GM18868 (cell line): Measurements from ENCODE around the gene OAS2.

Source experiments
- ATAC-seq: cut with Tn5 transposase; IDR thresholded peaks from one replicate; pipeline ENCODE4 v1.9.1; 2021; ENCODE audit warnings: mild to moderate bottlenecking, moderate library complexity; ENCODE audit not compliant: unreplicated experiment

OAS2 gene

DNA sequence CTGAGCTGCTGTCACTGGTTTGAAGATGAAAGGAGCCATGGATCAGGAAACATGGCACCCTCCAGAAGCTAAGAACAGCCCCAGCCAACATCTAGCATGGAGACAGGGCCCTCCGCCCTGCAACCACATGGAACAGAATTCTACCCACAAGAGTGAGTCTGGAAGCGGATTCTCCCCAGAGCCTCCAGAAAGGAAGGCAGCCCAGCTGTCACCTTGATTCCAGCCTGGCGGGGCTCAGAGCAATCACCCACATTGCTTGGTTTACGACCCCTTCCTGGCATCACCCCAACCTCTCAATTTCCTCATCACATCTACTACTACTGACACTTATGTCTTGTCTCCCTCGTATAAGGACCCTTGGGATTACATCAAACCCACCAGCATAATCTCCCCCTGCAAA is 38.5 kb downstream of the OAS2 start:
- ATAC-seq = no peak

DNA sequence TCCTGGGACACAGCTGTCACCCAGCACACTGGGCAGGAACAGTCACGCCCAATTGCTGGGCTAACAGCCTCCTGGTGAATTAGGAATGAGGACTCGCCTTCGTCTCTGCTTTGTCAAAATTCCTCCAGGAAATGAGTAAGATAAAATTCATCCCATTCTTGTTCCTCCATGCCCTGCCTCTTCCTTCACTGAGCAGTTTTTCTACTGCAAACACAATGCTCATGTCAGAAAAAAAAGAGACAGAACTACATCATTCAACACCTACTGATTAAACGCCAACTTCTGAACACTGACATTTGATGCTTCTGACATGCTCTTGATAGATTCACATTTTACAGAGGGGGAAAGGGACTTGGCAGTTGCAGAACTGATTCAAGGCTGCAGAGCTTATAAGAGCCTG is 40.7 kb downstream of the OAS2 start:
- ATAC-seq = no peak

DNA sequence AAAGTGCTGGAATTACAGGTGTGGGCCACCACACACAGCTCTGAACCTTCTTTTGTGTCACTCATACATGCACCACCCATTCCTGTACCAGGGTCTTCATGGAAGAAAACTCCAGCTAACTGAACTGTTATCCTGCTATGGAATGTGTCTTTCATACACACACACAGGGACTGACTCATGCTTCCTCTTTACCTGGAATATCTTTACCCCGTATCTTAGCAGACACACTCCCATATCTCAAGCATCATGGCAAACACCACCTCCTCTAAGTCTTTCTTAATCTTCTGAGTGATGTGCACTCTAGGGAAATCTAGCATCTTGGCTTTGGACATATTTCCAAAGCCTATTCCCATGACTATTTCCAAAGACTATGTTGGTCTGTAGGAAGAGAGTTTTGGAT is 43.2 kb downstream of the OAS2 start:
- no peak for ATAC-seq

DNA sequence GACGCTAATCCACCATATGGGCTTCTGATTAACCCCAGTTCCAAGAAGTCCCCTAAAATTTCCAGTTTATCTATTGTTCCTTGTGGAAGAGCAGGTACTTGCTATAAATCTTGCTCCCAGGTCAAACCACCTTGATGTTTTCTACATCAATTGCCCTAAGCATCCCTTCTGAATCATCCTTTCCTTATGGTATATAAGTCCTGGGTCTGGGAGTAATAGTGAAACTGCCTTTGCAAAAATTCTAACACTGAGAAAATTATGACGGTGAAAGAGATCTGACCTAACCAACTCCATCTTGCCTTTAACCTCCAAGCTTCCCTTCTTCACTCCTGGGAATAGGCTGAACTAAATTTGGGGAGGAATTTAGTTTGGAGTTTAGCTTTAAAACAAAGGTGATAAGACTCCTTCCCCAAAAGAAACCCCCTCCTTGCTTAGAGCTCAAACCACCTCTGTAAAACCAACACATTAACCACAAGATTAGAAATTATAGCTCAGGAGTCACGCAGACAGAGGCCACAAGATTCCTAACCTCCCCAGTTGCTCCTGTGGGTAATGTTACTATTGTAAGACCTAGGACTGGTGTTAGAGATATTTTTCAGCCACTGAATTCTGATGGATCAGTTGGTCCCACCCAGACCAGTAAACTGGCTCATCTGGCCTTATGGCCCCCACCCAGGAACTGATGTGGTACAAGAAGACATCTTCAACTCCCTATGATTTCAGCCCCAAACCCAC is 44.4 kb downstream of the OAS2 start:
- ATAC-seq = no peak

DNA sequence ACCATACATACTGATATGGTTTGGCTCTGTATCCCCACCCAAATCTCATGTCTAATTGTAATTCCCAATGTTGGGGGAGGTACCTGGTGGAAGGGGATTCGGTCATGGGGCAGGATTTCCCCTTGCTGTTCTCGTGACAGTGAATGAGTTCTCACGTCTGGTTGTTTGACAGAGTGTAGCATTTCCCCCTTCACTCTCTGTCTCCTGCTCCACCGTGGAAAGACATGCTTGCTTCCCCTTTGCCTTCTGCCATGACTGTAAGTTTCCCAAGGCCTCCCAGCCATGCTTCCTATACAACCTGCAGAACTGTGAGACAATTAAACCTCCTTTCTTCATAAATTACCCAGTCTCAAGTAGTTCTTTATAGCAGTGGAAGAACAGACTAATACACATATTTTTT is 49.4 kb downstream of the OAS2 start:
- ATAC-seq = no peak

DNA sequence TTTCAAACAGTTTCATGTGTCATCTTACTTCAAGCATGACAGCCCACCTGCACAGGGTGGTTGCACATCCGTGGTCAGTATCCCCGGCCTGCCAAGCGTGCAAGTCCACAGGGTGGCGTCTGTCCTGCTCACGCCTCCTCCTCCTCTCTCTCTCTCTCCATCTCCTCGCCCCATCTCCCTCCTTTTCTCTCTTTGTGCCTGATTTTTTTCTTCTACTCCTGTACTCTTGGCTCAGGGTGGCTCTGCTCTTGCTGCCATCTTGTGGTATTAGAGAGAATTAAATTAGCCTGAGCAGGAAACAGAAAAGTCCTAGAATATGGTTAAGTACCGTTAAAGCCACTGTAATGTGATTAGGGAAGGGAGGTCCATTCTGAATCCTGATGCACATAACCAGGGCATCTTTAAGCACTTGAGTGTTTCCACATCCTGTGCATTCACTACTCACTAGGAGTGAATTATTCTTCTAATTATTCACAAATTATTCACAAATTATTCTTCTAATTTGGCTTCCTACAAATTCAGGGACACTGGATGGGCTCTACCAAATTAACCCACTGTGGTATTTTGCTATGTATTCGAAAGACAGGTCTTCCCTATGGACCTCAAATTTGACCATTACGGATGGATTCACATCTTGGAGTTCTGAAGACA is 52.7 kb downstream of the OAS2 start:
- ATAC-seq = no peak

DNA sequence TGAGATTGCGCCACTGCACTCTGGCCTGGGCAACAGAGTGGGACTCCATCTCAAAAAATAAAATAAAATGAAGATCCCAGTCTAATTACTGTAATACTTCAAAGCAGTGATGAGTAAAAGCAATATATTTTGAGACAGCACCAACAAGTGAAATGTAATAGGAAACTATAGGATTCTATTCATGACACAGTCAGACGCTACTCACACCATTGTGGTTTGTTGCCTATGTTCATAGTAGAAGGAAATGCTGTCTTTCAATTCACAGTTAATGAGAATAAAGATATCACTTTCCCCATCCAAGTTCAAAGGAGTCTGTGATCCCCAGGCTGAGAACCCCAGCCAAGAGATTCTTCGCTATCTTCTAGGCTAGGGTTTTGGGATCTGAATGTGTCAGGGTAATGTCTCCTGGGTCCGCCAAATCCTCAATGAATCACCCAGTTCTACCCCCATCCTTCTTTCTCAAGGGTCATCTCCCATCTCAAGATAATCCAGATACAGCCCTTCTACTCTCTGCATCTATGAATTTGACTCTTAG is 61.7 kb downstream of the OAS2 start:
- ATAC-seq = no peak

DNA sequence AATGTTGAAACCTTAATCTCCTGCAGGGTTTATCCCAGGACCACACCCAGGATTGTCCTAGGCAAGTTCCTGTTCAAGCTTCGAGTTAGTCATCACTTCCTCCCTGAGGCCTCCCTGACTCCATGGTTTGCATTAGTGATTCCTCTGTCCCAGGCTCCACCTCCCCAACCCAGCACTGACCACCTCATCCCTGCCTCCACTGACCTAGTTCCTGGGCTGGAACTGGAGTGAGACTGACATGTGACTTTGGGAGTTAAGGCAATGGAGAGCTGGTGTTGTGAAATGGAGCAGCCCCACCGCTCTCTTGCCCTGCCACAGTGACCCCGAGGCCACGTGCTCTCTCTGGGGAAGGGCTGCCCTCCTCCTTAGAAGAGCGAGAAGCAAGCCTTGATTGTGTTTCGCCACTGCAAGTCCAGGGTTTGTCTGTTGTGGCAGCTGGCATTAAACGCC is 62.4 kb downstream of the OAS2 start:
- ATAC-seq = no peak

DNA sequence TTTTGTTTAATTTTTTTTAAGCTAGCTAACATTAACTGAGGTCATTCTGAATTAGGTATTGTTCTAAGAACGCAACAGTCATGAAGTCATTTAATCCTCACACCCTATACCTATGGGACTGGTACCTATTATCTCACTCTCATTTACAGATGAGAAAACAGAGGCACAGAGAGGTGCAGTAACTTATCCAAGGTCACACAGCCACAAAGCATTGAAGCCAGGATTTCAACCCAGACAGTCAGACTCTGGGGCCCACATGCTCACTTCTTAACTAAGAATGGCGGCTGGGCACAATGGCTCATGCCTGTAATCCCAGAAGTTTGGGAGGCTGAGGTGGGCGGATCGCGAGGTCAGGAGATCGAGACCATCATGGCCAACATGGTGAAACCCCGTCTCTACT is 63.2 kb downstream of the OAS2 start:
- ATAC-seq = no peak

DNA sequence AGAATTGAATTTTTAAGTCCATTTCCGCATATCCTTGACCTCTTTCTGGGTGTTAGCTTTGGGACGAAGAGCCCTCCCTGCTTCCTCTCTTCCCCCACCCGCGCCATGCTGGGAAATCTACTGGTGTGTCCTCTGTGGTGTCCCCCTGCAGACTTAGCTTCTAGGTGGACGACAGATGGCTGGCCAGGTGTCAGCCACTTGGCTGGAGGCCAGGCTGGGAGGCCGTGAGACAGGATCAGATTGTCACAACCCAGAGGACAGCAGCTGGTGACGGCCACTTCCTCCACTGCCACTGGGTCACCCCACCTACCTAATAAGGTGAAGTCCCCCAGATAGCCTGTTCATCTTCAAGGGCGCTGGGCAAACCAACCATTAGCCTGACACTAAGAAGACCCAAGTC is 64.9 kb downstream of the OAS2 start:
- ATAC-seq = no peak

DNA sequence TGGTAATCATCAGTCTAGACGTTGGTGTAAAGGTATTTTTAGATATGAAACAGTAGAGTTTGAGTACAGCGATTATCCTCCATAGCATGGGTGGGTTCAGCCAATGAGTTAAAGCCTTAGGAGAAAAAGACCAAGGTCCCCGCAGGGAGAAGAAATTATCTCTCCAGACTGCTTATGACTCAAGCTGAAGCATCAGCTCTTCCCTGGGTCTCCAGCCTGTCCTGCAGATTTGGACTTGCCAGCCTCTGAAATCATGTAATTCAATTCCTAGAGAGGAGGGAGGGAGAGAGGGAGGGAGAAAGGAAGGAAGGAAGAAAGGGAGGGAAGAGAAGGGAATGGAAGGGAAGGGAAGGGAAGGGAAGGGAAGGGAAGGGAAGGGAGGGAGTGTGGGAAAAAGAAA is 66.2 kb downstream of the OAS2 start:
- no peak for ATAC-seq

DNA sequence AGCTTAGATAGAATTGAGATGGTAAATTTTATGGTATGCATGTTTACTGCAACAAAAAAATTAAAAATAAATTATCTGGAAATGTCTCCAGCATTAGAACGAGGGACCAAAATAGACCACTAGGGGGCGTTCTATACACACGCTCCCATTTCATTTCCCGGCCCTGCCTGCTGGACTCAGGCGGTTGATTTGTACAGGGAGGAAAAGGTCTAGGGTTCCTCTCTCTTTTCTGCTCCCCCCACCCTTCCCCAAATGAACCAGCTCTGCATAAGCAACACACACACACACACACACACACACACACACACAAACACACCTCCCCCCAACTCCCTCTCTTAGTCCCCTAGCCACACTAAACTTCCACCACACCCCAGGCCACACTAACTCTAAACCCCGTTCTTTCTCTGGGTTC is 70.4 kb downstream of the OAS2 start:
- no peak for ATAC-seq

DNA sequence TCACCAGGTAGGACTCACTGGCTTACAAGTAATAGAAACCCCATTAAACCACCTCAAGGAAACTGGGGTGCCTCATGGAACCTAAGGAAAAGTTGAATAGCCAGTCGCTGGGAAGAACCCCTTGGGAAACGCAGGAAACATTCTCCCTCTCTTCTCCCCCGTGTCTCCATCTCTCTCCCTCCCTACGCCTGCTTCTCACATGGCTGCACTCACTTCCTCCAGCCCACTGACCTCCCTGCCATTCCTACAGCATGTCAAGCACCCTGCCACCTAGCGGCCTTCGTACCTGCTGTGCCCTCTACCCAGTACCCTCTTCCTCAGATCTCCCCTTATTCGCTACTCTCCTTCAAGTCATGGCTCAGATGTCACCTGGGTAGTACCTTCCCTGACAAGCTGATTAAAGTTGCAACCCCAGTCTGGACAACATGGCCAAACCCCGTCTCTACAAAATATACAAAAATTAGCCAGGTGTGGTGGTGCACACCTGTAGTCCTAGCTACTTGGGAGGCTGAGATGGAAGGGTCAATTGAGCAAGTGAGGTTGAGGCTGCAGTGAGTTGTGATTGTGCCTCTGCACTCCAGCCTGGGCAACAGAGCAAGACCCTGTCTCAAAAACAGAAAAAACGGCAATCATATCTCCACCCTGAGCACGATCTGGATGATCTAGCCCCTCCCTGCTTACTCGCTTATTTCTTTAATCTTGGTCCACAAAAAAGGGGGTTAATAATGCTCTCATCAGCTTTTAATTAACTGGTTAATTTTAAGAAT is 71.8 kb downstream of the OAS2 start:
- ATAC-seq = no peak

DNA sequence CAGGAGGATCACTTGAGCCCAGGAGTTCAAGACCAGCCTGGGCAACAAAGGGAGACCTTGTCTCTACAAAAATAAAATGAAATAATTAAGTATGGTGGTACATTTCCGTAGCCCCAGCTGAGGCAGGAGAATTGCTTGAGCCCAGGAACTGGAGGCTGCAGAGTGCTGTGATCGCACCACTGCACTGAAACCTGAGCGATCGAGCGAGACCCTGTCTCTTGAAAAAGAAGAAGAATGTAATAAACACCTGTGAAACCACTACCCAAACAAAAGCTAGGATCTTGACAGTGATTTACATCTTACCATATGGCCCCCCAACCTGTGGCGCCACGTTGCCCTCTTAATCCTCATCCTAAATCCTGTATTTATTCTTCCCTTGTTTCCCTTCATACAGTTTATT is 72.5 kb downstream of the OAS2 start:
- no peak for ATAC-seq

DNA sequence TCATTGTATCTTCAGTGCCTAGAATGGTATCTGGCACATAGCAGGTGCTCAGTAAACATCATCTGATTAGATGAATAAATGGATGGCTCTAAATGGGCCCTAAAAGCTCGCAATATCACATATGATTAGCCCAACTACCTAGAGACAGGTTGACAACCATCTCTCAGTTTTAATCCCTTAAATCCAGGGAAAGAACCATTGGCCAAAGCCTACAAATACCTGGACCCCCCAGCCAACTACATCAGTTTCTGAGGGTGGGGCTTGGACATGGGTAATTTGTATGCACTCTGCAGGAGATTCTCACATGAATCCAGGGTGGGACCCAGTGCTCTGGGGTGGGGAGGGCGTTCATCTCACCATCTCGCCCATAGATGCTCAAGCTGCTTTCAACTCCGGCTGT is 73.4 kb downstream of the OAS2 start:
- no peak for ATAC-seq

DNA sequence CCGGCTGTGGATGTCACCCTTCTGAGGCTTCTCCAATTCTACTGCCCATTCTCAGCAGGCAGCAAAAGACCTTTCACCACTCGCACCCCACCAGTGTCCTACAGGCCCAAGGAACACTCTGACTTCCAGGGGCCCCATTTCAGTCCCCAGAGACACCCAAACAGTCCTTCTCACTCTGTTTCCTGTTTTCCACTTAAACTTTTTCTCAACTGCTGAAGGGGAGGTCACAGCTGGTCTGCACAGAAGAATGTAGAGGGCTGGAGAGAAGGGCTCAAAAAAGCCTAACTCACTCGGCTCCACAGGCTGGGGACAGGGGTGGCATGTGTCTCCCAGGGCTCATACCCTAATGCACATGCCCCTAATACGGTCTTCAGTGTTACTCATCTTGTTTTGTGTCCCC is 74.0 kb downstream of the OAS2 start:
- ATAC-seq = no peak

DNA sequence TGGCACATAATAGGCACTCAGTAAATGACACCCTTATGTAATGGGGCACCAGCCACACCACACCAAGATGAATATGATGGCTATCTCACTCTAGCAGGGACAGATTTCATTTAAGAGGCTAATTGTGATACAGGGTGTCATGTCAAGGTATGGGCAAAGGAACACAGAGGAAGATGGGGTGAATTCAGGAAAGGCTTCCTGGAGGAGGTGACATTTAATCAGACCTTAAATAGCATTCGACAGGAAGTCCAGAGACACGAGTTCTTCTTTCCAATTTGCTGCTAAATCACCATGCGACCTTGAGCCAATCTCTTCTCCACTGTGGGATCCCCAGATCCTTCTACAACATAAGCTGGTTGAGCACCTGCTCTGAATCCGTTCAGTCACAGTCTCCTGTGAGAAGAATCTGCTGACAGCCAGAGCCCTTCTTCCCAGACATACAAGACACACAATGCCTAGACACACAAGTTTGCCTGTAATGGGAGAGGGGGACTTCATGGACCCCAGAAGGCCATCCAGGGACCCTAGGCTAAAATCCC is 76.7 kb downstream of the OAS2 start:
- ATAC-seq = no peak

DNA sequence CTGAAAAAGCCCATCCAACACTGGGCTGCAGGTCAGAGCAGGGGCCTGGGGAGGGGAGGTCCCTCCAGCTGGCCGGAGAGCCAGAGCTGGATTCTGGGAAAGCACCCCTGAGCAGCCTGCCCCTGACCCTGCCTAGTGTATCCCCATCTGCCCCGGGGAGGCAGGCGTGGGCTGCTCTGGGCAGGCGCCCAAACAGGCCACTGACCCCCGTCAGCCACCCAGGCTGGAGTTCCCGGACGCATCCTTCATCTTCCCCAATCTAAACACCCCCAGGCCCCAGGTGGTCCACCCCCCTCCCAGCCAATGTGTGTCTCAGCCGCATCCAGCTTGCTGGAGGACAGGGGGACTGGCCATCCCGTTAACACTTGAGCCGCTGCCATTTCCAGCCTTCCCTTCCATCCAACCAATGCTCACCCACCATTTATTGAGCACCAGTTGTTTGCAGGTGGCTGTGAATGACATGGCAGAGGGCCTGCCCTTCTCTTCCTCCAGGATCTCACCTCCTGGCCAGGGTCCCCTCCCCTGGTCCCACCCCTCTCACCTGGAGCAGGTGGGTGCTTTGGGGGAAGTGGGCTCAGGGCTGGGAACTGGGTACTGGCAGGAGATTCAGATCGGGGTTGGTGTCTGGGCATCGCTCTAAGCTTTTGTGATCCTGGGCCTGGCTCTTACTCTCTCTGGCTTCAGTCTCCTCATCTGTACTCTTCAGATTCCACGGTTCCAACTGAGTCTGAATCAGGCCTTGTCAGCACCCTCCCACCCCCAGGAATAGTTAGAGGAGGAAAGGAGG is 77.5 kb downstream of the OAS2 start:
- ATAC-seq = no peak

DNA sequence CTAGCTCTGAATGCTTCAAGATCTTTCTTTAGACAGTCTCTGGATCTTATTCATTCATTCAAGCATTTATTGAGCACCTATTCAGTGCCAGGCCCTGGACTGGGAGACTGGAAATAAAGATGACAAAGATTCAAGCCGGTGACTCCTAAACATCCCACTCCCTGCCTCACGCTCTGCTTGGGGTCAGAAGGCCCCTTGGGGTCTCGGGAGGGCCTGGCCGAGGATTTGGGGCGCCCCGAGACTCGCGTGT is 78.0 kb downstream of the OAS2 start:
- ATAC-seq = no peak

DNA sequence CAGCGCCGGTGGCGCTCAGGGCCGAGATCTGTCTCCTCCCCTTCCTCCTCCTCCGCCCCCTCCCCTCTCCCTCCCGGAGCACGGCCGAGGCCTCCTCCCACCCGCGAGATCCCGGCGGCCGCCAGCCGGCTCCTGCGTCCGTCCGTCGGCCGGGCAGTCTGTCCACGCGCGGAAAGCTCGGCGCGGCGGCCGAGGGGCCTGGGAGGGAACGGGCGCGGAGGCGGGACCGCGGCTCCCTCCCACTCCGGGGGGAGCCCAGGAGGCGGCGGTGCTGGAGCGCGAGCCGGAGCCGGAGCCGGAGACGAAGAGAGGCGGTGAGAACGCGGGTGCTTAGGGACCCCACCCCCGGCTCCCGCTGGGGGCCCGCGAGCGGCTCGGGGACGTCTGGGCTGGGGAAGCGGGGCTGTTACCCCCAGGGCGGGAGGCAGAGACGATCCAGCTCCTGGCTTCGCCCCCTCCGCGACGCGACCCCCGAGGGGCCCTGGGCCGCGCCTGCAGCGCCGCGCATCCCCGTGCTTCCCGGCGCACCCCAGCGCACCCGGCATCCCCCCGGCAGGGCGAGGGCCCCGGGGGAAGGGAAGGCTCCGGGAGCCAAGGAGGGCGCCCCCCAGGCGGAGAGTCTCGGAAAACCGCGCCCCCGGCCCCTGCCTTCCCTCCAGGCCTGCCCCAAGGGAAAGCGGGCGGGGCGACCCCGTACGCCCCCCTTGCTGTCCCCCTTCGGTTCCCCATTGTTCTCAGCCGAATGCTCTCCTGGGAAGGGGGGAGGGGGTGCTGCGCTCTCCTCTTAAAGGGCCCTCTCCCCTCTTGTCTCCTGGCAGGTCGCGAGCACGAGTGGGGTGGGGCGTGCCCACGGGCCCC is 78.5 kb downstream of the OAS2 start, which contains the start of gene DTX1:
Gene DTX1, plus strand, starts transcription at position 100 of the 858 bp plus-strand sequence. CDS start 1,463 bp downstream, outside the sequence.
- no peak for ATAC-seq
